ENCODE data around the gene GAREM1. TPM values are rescaled to one million over a fixed set of nuclear protein-coding genes. Genes with fewer than 3 reads are reported as not detected.

Gene GAREM1
- total and polyA plus RNA-seq, 2 donors (not counting 3 experiments of a cell fraction or from before 2014, with no cell fraction given) = 0.69 to 1.0 TPM

- TF ChIP-seq POLR2A (IDR thresholded peaks at IDR 0.05; ENCODE audit: low read depth, low read length) (no peak), GATA2 (IDR thresholded peaks at IDR 0.05; ENCODE audit: insufficient read depth, insufficient read length, low read depth, low read length) (no peak), CTCF (IDR thresholded peaks at IDR 0.05; ENCODE audit: extremely low read depth in 1 of 2, insufficient read depth in 1 of 2, low read depth in 1 of 2, low read length in 2 of 2) (no peak), POLR2AphosphoS5 (IDR thresholded peaks at IDR 0.05; ENCODE audit: insufficient read depth, low read depth, low read length) (no peak), JUN (IDR thresholded peaks at IDR 0.05; ENCODE audit: borderline replicate concordance, insufficient read depth, insufficient read length, low read depth) (no peak), MYC (IDR thresholded peaks at IDR 0.05; ENCODE audit: low read depth, low read length) (no peak), MAX (IDR thresholded peaks at IDR 0.05; ENCODE audit: insufficient read depth, insufficient read length) (no peak), EZH2 (IDR thresholded peaks at IDR 0.05; ENCODE audit: borderline replicate concordance, low read depth, low read length, severe bottlenecking) (no peak), FOS (IDR thresholded peaks at IDR 0.05; ENCODE audit: borderline replicate concordance, insufficient read depth, low read length) (no peak)
- Histone ChIP-seq H3K36me3 (ENCODE audit: control insufficient read depth in 2 of 2, extremely low read depth in 1 of 2, insufficient read depth in 2 of 2, low read length in 2 of 2) (no peaks in the 10 kb centered on the region), H3K4me3 (replicated peaks in 1 of 3; ENCODE audit: insufficient read depth in 1 of 3, low read depth in 1 of 3, low read length in 3 of 3) (no peak overlapping the region), H3K4me2 (ENCODE audit: insufficient read depth, low read length) (no peak overlapping the region), H3K9ac (replicated peaks; ENCODE audit: extremely low read depth, insufficient read depth, low read length) (no peak overlapping the region), H3K27ac (ENCODE audit: insufficient read depth, low read depth, low read length) (no peak overlapping the region), H3K27me3 (ENCODE audit: control insufficient read depth in 2 of 2, insufficient read depth in 2 of 2, low read length in 2 of 2) (peaks cover 10 to 13% of the 10 kb centered on the region in 2 experiments), H3K4me1 (ENCODE audit: control insufficient read depth, extremely low read depth, insufficient read depth, low read length) (no peaks in the 10 kb centered on the region), H4K20me1 (replicated peaks; ENCODE audit: control insufficient read depth, extremely low read depth, insufficient read depth, low read length) (no peaks in the 10 kb centered on the region), H2AFZ (ENCODE audit: low read depth, low read length) (no peak overlapping the region), H3K9me3 (replicated peaks; ENCODE audit: control insufficient read depth, insufficient read depth, low read length) (no peaks in the 10 kb centered on the region), H3K9me1 (replicated peaks; ENCODE audit: control insufficient read depth, extremely low read depth, insufficient read depth, low read length) (no peaks in the 10 kb centered on the region), H3K79me2 (ENCODE audit: control insufficient read depth, insufficient read depth, low read length) (no peaks in the 10 kb centered on the region)
- no TSS peak for BruUV-seq (replicated peaks)
- intact Hi-C loops (cut with micrococcal nuclease) = no loop called here
- dilution Hi-C loops (cut with MboI; ENCODE audit: extremely low pct_ligation_motif_present, low sequenced_read_pairs) = no loop called here
- ChIA-PET POLR2A (no interaction called here), CTCF (interaction anchor here (1.4 to 1.5 kb wide), 2 partner anchors 189 to 207 kb away, joined by 4 read pairs; no protein-coding TSS in a partner anchor)
- no peak for DNase-seq (ENCODE audit: low read depth, low spot score)
- FAIRE-seq = no peak
These were observed 8.1 kb upstream of the GAREM1 start for GRCh38 chr18:32478807-32479206.

Measured in endothelial cell of umbilical vein (primary cell).